Endothelial cell (in vitro differentiated cells): ENCODE data around the gene FXN. TPM values are rescaled to one million over a fixed set of nuclear protein-coding genes. Genes with fewer than 3 reads are reported as not detected.
"Not testable (repeated sequence)": the region's sequence is repeated elsewhere in the genome, so short reads cannot be mapped to it uniquely, and the experiment has no call there.

Experiments
- DNase-seq: peaks from one replicate; pipeline ENCODE4 v3.0.0; 2021; ENCODE audit warnings: low spot score
- H3K27ac Mint-ChIP-seq: one replicate; pipeline ENCODE4 v1.8.0; 2021; ENCODE audit warnings: mixed read lengths, inconsistent platforms; ENCODE audit not compliant: unreplicated experiment
- H3K27me3 Mint-ChIP-seq: one replicate; pipeline ENCODE4 v1.8.0; 2021; ENCODE audit warnings: mild to moderate bottlenecking, moderate library complexity, mixed read lengths, inconsistent platforms; ENCODE audit not compliant: unreplicated experiment
- H3K36me3 Mint-ChIP-seq: one replicate; pipeline ENCODE4 v1.8.0; 2021; ENCODE audit warnings: mild to moderate bottlenecking, low read depth, mixed read lengths, inconsistent platforms; ENCODE audit not compliant: unreplicated experiment
- H3K4me1 Mint-ChIP-seq: one replicate; pipeline ENCODE4 v1.8.0; 2021; ENCODE audit warnings: mild to moderate bottlenecking, mixed read lengths, inconsistent platforms; ENCODE audit not compliant: unreplicated experiment
- H3K4me3 Mint-ChIP-seq: one replicate; pipeline ENCODE4 v1.8.0; 2021; ENCODE audit warnings: mild to moderate bottlenecking, mixed read lengths, inconsistent platforms; ENCODE audit not compliant: unreplicated experiment
- H3K9me3 Mint-ChIP-seq: one replicate; pipeline ENCODE4 v1.8.0; 2021; ENCODE audit warnings: mixed read lengths, inconsistent platforms; ENCODE audit not compliant: unreplicated experiment
- total RNA-seq: library from RNA; stranded (reverse); fragmentation: NEBNext Ultra II Directional; extraction: Animal tissue kit (Norgen Biotek cat#: 25700); gene quantifications from one replicate; pipeline ENCODE4 v1.2.1, GENCODE V29; 2021; ENCODE audit not compliant: unreplicated experiment
- TF ChIP-seq, protein P1 (sequence below): fragments of 200-600 bp; sonication (generic); IDR thresholded peaks from one replicate; pipeline ENCODE4 v1.5.0; 2021; ENCODE audit warnings: antibody characterized with exemption; ENCODE audit not compliant: unreplicated experiment

The FXN gene
- total RNA-seq, 1 donor from 2014 or later: 14.4 TPM

DNA sequence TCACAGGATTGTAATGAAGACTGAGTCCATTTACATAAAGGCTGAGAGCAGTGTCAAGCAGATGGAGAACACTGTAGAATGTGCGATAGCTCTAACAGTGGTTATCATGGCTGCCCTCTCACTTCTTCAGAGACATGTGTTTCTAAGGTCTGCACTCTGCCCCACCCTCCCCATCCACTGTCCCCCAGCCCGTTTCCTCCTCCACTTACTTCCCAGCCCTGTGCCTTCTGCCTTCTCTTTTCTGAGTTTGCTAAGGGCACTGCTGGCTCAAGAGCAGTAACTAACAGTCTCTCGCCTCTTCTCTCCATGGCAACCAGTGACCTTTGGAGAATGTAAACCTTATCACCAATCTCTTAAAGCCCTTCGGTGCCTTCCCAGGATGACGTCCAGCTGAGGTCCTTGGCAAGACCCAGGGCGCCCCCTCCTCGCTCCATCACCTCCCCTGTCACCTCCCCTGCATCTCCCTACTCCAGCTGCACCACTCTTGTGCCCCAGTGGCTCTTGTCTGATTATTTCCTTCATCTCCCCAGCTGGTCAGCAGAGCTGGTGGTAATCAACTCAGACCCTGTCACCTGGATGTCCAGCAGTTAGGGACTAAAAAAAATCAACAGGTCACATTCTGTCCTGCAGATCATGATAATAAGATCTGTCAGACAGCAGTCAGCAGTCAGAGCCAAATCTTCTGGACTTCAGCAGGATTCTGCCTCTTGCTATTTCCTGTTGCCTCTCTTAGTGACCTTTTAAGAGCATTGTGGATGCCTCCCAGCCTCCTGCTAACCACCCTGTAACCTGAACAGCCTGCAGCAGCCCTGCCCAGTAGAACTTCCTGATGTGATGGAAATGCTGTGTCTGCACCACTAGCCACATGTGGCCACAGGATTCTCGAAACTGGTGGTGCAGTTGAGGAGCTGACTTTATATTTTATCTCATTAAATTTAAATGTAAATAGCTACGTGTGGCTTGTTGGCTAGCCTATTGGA lies 9.0 kb downstream of the FXN start:
- H3K4me3 Mint-ChIP-seq: no peak overlapping the region
- peaks cover 7% of the 10 kb centered on the region for H3K36me3 Mint-ChIP-seq
- TF ChIP-seq, protein P1, sequence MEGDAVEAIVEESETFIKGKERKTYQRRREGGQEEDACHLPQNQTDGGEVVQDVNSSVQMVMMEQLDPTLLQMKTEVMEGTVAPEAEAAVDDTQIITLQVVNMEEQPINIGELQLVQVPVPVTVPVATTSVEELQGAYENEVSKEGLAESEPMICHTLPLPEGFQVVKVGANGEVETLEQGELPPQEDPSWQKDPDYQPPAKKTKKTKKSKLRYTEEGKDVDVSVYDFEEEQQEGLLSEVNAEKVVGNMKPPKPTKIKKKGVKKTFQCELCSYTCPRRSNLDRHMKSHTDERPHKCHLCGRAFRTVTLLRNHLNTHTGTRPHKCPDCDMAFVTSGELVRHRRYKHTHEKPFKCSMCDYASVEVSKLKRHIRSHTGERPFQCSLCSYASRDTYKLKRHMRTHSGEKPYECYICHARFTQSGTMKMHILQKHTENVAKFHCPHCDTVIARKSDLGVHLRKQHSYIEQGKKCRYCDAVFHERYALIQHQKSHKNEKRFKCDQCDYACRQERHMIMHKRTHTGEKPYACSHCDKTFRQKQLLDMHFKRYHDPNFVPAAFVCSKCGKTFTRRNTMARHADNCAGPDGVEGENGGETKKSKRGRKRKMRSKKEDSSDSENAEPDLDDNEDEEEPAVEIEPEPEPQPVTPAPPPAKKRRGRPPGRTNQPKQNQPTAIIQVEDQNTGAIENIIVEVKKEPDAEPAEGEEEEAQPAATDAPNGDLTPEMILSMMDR: no peak
- peaks cover 17% of the 10 kb centered on the region for H3K4me1 Mint-ChIP-seq
- H3K27ac Mint-ChIP-seq: peak overlapping the region; percentile 77
- no peaks in the 10 kb centered on the region for H3K9me3 Mint-ChIP-seq
- no peaks in the 10 kb centered on the region for H3K27me3 Mint-ChIP-seq
- peak; percentile 15 for DNase-seq

DNA sequence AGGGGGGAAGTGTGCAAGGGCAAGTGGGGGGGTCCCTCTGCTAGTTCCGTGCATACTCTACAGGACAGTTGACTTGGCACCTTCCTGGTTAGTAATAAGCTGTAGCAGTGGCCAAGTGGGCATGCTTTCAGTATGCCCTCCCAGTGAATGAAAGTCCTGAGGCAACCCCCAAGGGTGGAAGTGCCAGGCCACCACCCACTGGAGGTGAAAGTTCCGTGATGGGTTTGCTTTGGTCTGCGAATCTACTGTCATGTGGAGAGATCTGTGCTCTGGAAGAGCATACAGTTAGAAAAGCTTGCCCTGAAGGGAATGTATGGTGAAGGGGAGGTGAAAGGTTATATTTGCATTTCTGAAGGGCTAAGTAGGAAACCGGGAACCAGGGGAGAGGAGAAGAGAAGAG lies 10.3 kb downstream of the FXN start:
- Mint-ChIP-seq H3K4me3 (peak overlapping the region; percentile 56), H3K9me3 (no peaks in the 10 kb centered on the region), H3K36me3 (peaks cover 7% of the 10 kb centered on the region), H3K27me3 (no peaks in the 10 kb centered on the region), H3K4me1 (peaks cover 17% of the 10 kb centered on the region), H3K27ac (no peak overlapping the region)
- TF ChIP-seq, protein P1: no peak
- DNase-seq: no peak

DNA sequence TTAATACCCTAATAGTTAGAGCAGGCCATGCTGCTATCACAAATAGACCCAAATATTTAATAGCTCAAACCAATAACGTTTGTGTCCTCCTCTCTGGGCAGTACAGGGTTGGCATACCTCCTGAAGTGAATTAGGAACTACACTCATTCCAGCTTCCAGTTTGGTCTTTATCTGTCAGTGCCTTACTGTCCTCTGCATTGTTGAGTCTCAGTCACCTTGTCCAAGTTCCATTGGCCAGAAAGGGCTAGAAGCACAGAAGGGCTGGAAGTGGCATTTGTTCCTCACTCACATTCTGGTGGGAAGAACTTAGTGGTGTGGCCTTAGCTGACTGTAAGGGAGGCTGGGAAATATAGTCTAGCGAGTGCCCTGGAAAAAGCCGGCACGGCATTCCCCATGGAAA lies 11.2 kb downstream of the FXN start:
- H3K27me3 Mint-ChIP-seq: no peaks in the 10 kb centered on the region

DNA sequence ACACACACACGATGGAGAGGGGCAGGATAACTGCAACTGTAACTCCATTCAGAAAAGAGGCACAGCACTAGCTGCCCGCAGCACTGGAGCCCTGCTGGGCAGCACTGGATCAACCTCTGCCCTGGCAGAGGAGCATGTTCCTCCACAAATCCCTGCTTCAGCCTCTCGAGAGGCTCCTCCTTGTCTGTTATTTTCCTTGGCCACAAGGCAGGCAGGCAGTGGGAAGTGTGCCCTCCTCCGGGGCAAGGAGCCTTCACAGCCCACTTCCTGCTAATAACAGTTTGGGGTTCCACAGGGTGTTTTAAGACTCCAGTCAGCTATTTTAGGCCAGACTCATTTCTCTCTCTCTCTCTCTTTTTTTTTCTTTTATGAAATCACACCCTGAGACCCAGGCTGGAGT lies 11.8 kb downstream of the FXN start:
- no peaks in the 10 kb centered on the region for H3K9me3 Mint-ChIP-seq
- peaks cover 7% of the 10 kb centered on the region for H3K36me3 Mint-ChIP-seq
- H3K27me3 Mint-ChIP-seq: no peaks in the 10 kb centered on the region
- TF ChIP-seq, protein P1: no peak
- no peak overlapping the region for H3K27ac Mint-ChIP-seq
- H3K4me3 Mint-ChIP-seq: no peak overlapping the region
- H3K4me1 Mint-ChIP-seq: peaks cover 17% of the 10 kb centered on the region
- no peak for DNase-seq

More for the DNA sequence above, 11.2 kb downstream of the FXN start:
- no peak for DNase-seq
- Mint-ChIP-seq H3K4me3 (no peak overlapping the region), H3K27ac (no peak overlapping the region), H3K4me1 (peaks cover 17% of the 10 kb centered on the region), H3K9me3 (no peaks in the 10 kb centered on the region), H3K36me3 (peaks cover 7% of the 10 kb centered on the region)
- TF ChIP-seq, protein P1: no peak

DNA sequence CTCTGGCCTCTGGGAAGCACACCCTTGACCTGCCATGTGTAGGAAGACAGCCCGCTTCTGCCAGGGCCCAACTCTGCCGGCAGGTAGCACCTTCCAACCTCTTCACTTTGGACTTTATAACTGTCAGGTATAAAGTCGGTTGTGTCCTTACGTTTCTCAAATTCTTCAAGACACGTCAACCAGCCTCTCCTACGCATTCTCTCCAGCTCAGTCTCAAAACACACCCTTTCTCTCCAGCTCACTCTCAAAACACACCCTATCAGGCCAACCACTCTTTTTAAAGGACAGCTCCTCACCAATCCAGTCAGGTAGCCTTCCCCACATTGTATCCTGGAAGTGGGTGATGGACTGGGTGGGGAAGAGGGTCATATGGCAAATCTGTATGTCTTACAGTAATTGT lies 13.5 kb downstream of the FXN start:
- Mint-ChIP-seq H3K36me3 (peaks cover 12% of the 10 kb centered on the region), H3K27ac (no peak overlapping the region), H3K27me3 (no peaks in the 10 kb centered on the region), H3K4me3 (no peak overlapping the region), H3K9me3 (no peaks in the 10 kb centered on the region), H3K4me1 (peaks cover 16% of the 10 kb centered on the region)
- DNase-seq: no peak
- TF ChIP-seq, protein P1: no peak

DNA sequence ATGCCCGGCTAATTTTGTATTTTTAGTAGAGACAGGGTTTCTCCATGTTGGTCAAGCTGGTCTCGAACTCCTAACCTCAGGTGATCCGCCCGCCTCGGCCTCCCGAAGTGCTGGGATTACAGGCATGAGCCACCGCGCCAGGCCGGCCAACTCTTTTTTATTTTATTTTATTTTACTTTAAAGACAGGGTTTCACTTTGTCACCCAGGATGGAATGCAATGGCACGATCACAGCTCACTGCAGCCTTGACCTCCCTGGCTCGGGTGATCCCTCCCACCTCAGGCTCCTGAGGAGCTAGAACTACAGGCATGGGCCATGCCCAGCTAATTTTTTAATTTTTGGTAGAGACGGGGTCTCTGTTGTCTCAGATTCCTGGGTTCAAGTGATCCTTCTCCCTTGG lies 15.4 kb downstream of the FXN start:
- not testable (repeated sequence) for H3K27me3 Mint-ChIP-seq, H3K4me1 Mint-ChIP-seq, H3K4me3 Mint-ChIP-seq, H3K9me3 Mint-ChIP-seq, DNase-seq, H3K27ac Mint-ChIP-seq
- peaks cover 12% of the 10 kb centered on the region for H3K36me3 Mint-ChIP-seq
